WTC11 (cell line): Measurements from ENCODE around the gene SLC25A27. TPM values are rescaled to one million over a fixed set of nuclear protein-coding genes. Genes with fewer than 3 reads are reported as not detected.

ENCODE experiments used
- ATAC-seq: fragments of 200-7000 bp; cut with Tn5 transposase; 2 replicates; pipeline ENCODE4 v1.10.0; 2021; ENCODE audit warnings: mild to moderate bottlenecking, moderate library complexity
- CTCF ChIA-PET: fragments of 300-600 bp; sonication (Branson Sonifier 250); formaldehyde crosslinking; loops from one replicate; lab custom pipeline; 2021; ENCODE audit warnings: antibody characterized with exemption; lab: Charles Lee
- POLR2A ChIA-PET: fragments of 350-600 bp; sonication (Branson Sonifier 250); formaldehyde crosslinking; loops from one replicate; lab custom pipeline; 2021; ENCODE audit warnings: antibody characterized with exemption; lab: Charles Lee
- DNase-seq: peaks from one replicate; pipeline ENCODE4 v3.0.0; 2021; ENCODE audit warnings: low spot score
- H3K27ac Mint-ChIP-seq: 2 replicates; pipeline ENCODE4 v1.8.0; 2021; ENCODE audit warnings: mixed read lengths
- H3K27me3 Mint-ChIP-seq: 2 replicates; pipeline ENCODE4 v1.8.0; 2021; ENCODE audit warnings: low read depth, mild to moderate bottlenecking, moderate library complexity, mixed read lengths
- H3K36me3 Mint-ChIP-seq: 2 replicates; pipeline ENCODE4 v1.8.0; 2021; ENCODE audit warnings: mixed read lengths
- H3K4me1 Mint-ChIP-seq: 2 replicates; pipeline ENCODE4 v1.8.0; 2022; ENCODE audit warnings: mixed read lengths
- H3K4me3 Mint-ChIP-seq: 2 replicates; pipeline ENCODE4 v1.8.0; 2021; ENCODE audit warnings: mild to moderate bottlenecking, moderate library complexity, mixed read lengths
- H3K9me3 Mint-ChIP-seq: 2 replicates; pipeline ENCODE4 v1.8.0; 2021; ENCODE audit warnings: mixed read lengths
- CREM ChIP-seq: sonication (generic); formaldehyde crosslinking; IDR thresholded peaks from 2 replicates; pipeline ENCODE4 v1.8.1; 2022; ENCODE audit warnings: mild to moderate bottlenecking, missing genetic modification reagents, moderate library complexity
- ETV6 ChIP-seq: sonication (generic); formaldehyde crosslinking; IDR thresholded peaks from 2 replicates; pipeline ENCODE4 v1.8.1; 2022; ENCODE audit warnings: mild to moderate bottlenecking, missing genetic modification reagents
- FOXK1 ChIP-seq: sonication (generic); formaldehyde crosslinking; IDR thresholded peaks from 2 replicates; pipeline ENCODE4 v1.8.0; 2022; ENCODE audit warnings: mild to moderate bottlenecking, moderate library complexity, missing genetic modification reagents
- GABPB1 ChIP-seq: sonication (generic); formaldehyde crosslinking; IDR thresholded peaks from 2 replicates; pipeline ENCODE4 v1.8.1; 2023; ENCODE audit warnings: mild to moderate bottlenecking, missing genetic modification reagents
- GRHL2 ChIP-seq: fragments of 250-450 bp; sonication (Bioruptor Pico); IDR thresholded peaks from 2 replicates; pipeline ENCODE4 v1.8.0; 2022; ENCODE audit warnings: mild to moderate bottlenecking, moderate library complexity; ENCODE audit not compliant: insufficient replicate concordance, severe bottlenecking
- GTF2I ChIP-seq: fragments of 250-450 bp; sonication (Bioruptor Pico); conservative IDR thresholded peaks from 2 replicates; pipeline ENCODE4 v1.4.0; 2021; ENCODE audit warnings: mild to moderate bottlenecking
- HMGA2 ChIP-seq: fragments of 250-450 bp; sonication (Bioruptor Pico); IDR thresholded peaks from 2 replicates; pipeline ENCODE4 v1.4.0; 2021; ENCODE audit warnings: mild to moderate bottlenecking, moderate library complexity
- MYBL2 ChIP-seq: sonication (generic); formaldehyde crosslinking; IDR thresholded peaks from 2 replicates; pipeline ENCODE4 v1.8.1; 2023; ENCODE audit warnings: mild to moderate bottlenecking, moderate library complexity, missing genetic modification reagents
- NR2C2 ChIP-seq: sonication (generic); formaldehyde crosslinking; IDR thresholded peaks from 2 replicates; pipeline ENCODE4 v1.8.0; 2022; ENCODE audit warnings: mild to moderate bottlenecking, missing genetic modification reagents
- RELA ChIP-seq: sonication (generic); formaldehyde crosslinking; IDR thresholded peaks from 2 replicates; pipeline ENCODE4 v1.8.1; 2022; ENCODE audit warnings: missing genetic modification reagents, mild to moderate bottlenecking, borderline replicate concordance
- SMAD4 ChIP-seq: sonication (generic); formaldehyde crosslinking; IDR thresholded peaks from 2 replicates; pipeline ENCODE4 v1.8.0; 2022; ENCODE audit warnings: mild to moderate bottlenecking, missing genetic modification reagents
- TEAD1 ChIP-seq: sonication (generic); formaldehyde crosslinking; IDR thresholded peaks from 2 replicates; pipeline ENCODE4 v1.8.0; 2022; ENCODE audit warnings: mild to moderate bottlenecking, missing genetic modification reagents
- ZBTB21 ChIP-seq: sonication (generic); formaldehyde crosslinking; IDR thresholded peaks from 2 replicates; pipeline ENCODE4 v1.8.1; 2023; ENCODE audit warnings: mild to moderate bottlenecking, missing genetic modification reagents, borderline replicate concordance
- ZNF232 ChIP-seq: sonication (generic); formaldehyde crosslinking; IDR thresholded peaks from 2 replicates; pipeline ENCODE4 v1.8.0; 2022; ENCODE audit warnings: mild to moderate bottlenecking, missing genetic modification reagents
- ZNF263 ChIP-seq: sonication (generic); formaldehyde crosslinking; IDR thresholded peaks from 2 replicates; pipeline ENCODE4 v1.8.1; 2022; ENCODE audit warnings: low read depth, mild to moderate bottlenecking, moderate library complexity, missing genetic modification reagents
- ZNF396 ChIP-seq: fragments of 250-450 bp; sonication (Bioruptor Pico); IDR thresholded peaks from 2 replicates; pipeline ENCODE4 v1.8.0; 2021; ENCODE audit warnings: mild to moderate bottlenecking, moderate library complexity, borderline replicate concordance
- total RNA-seq: library from RNA; stranded (reverse); gene quantifications from 3 replicates; pipeline ENCODE4 v1.2.3, GENCODE V29; 2021
- TF ChIP-seq, protein P1 (sequence below): sonication (generic); formaldehyde crosslinking; IDR thresholded peaks from 2 replicates; pipeline ENCODE4 v1.8.1; 2022; ENCODE audit warnings: missing genetic modification reagents, borderline replicate concordance
- TF ChIP-seq, protein P2 (sequence below): fragments of 250-450 bp; sonication (Bioruptor Pico); IDR thresholded peaks from 2 replicates; pipeline ENCODE4 v1.9.0; 2021; ENCODE audit warnings: moderate library complexity, mild to moderate bottlenecking, inconsistent platforms, borderline replicate concordance
- TF ChIP-seq, protein P3 (sequence below): sonication (generic); formaldehyde crosslinking; conservative IDR thresholded peaks from 2 replicates; pipeline ENCODE4 v1.8.1; 2022; ENCODE audit warnings: mild to moderate bottlenecking, missing genetic modification reagents
- TF ChIP-seq, protein P4 (sequence below): fragments of 200-600 bp; IDR thresholded peaks from 2 replicates; pipeline ENCODE4 v1.8.0; 2022; ENCODE audit warnings: antibody characterized with exemption
- TF ChIP-seq, protein P5 (sequence below): sonication (generic); formaldehyde crosslinking; IDR thresholded peaks from 2 replicates; pipeline ENCODE4 v1.8.1; 2023; ENCODE audit warnings: mild to moderate bottlenecking, missing genetic modification reagents, moderate library complexity
- TF ChIP-seq, protein P6 (sequence below): sonication (generic); formaldehyde crosslinking; IDR thresholded peaks from 2 replicates; pipeline ENCODE4 v1.8.1; 2022; ENCODE audit warnings: mild to moderate bottlenecking, missing genetic modification reagents, moderate library complexity, borderline replicate concordance
- TF ChIP-seq, protein P7 (sequence below): sonication (generic); formaldehyde crosslinking; IDR thresholded peaks from 2 replicates; pipeline ENCODE4 v1.8.1; 2022; ENCODE audit warnings: mild to moderate bottlenecking, moderate library complexity, missing genetic modification reagents

The SLC25A27 gene
- total RNA-seq, 1 experiment from 2014 or later = 10.9 TPM

DNA sequence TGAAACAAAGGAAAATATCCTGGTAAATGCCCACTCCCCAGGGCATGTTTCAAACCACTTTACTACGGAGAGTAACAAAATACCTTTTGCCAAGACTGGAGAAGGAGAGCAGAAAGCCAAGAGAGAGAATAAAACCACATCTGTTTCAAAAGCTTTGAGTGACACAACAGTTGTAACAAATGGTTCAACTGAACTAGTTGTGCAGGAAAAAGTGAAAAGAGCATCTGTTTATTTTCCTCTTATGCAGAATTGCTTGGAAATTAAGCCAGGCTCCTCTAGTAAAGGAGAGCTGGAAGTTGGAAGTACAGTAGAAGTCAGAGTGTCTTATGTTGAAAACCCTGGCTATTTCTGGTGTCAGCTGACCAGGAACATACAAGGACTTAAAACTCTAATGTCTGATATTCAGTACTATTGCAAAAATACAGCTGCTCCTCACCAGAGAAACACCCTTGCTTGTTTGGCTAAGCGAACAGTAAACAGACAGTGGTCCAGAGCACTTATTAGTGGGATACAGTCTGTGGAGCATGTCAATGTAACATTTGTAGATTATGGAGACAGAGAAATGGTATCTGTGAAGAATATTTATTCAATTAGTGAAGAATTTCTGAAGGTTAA, 37.5 kb downstream of the SLC25A27 start:
- TF ChIP-seq, protein P1, sequence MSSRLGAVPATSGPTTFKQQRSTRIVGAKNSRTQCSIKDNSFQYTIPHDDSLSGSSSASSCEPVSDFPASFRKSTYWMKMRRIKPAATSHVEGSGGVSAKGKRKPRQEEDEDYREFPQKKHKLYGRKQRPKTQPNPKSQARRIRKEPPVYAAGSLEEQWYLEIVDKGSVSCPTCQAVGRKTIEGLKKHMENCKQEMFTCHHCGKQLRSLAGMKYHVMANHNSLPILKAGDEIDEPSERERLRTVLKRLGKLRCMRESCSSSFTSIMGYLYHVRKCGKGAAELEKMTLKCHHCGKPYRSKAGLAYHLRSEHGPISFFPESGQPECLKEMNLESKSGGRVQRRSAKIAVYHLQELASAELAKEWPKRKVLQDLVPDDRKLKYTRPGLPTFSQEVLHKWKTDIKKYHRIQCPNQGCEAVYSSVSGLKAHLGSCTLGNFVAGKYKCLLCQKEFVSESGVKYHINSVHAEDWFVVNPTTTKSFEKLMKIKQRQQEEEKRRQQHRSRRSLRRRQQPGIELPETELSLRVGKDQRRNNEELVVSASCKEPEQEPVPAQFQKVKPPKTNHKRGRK (CRISPR knock-in tag) = no peak
- TF ChIP-seq, all 79 proteins: peak for 0
- ChIA-PET CTCF (no interaction called here), POLR2A (no interaction called here)
- Mint-ChIP-seq H3K27me3 (no peaks in the 10 kb centered on the region), H3K27ac (no peak overlapping the region), H3K4me1 (no peaks in the 10 kb centered on the region), H3K36me3 (no peaks in the 10 kb centered on the region), H3K4me3 (no peak overlapping the region), H3K9me3 (no peaks in the 10 kb centered on the region)
- DNase-seq (no peak), ATAC-seq (no peak)

DNA sequence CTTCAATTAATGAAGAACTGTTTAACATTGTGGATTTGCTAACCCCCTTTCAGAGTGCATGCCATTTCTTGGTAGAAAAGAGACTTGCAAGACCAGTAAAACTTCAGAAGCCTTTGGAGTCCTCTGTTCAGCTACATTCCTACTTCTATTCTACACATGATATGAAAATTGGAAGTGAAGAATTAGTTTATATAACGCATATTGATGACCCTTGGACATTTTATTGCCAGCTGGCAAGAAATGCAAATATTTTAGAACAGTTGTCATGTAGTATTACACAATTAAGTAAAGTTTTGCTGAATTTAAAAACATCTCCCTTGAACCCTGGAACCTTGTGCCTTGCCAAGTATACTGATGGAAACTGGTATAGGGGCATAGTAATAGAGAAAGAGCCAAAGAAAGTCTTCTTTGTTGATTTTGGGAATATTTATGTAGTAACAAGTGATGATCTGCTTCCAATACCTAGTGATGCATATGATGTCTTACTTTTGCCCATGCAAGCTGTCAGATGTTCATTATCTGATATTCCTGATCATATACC, 38.2 kb downstream of the SLC25A27 start:
- ChIA-PET CTCF (no interaction called here), POLR2A (no interaction called here)
- H3K4me1 Mint-ChIP-seq = no peaks in the 10 kb centered on the region
- ATAC-seq (no peak), DNase-seq (no peak)
- H3K27ac Mint-ChIP-seq = no peak overlapping the region
- TF ChIP-seq SMAD4 (CRISPR knock-in tag) (no peak), ZNF232 (CRISPR knock-in tag) (no peak), ZNF396 (no peak), ZBTB21 (CRISPR knock-in tag) (no peak), FOXK1 (no peak), RELA (CRISPR knock-in tag) (no peak), GABPB1 (CRISPR knock-in tag) (no peak), GRHL2 (no peak), ZNF263 (no peak)
- TF ChIP-seq, protein P2, sequence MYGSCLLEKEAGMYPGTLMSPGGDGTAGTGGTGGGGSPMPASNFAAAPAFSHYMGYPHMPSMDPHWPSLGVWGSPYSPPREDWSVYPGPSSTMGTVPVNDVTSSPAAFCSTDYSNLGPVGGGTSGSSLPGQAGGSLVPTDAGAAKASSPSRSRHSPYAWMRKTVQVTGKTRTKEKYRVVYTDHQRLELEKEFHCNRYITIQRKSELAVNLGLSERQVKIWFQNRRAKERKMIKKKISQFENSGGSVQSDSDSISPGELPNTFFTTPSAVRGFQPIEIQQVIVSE = no peak
- TF ChIP-seq, protein P3, sequence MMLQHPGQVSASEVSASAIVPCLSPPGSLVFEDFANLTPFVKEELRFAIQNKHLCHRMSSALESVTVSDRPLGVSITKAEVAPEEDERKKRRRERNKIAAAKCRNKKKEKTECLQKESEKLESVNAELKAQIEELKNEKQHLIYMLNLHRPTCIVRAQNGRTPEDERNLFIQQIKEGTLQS (CRISPR knock-in tag) = no peak
- TF ChIP-seq, protein P4, sequence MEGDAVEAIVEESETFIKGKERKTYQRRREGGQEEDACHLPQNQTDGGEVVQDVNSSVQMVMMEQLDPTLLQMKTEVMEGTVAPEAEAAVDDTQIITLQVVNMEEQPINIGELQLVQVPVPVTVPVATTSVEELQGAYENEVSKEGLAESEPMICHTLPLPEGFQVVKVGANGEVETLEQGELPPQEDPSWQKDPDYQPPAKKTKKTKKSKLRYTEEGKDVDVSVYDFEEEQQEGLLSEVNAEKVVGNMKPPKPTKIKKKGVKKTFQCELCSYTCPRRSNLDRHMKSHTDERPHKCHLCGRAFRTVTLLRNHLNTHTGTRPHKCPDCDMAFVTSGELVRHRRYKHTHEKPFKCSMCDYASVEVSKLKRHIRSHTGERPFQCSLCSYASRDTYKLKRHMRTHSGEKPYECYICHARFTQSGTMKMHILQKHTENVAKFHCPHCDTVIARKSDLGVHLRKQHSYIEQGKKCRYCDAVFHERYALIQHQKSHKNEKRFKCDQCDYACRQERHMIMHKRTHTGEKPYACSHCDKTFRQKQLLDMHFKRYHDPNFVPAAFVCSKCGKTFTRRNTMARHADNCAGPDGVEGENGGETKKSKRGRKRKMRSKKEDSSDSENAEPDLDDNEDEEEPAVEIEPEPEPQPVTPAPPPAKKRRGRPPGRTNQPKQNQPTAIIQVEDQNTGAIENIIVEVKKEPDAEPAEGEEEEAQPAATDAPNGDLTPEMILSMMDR = no peak
- TF ChIP-seq, protein P5, sequence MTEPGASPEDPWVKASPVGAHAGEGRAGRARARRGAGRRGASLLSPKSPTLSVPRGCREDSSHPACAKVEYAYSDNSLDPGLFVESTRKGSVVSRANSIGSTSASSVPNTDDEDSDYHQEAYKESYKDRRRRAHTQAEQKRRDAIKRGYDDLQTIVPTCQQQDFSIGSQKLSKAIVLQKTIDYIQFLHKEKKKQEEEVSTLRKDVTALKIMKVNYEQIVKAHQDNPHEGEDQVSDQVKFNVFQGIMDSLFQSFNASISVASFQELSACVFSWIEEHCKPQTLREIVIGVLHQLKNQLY = no peak
- H3K27me3 Mint-ChIP-seq = no peaks in the 10 kb centered on the region
- no peaks in the 10 kb centered on the region for H3K9me3 Mint-ChIP-seq
- H3K4me3 Mint-ChIP-seq = no peak overlapping the region
- no peaks in the 10 kb centered on the region for H3K36me3 Mint-ChIP-seq

DNA sequence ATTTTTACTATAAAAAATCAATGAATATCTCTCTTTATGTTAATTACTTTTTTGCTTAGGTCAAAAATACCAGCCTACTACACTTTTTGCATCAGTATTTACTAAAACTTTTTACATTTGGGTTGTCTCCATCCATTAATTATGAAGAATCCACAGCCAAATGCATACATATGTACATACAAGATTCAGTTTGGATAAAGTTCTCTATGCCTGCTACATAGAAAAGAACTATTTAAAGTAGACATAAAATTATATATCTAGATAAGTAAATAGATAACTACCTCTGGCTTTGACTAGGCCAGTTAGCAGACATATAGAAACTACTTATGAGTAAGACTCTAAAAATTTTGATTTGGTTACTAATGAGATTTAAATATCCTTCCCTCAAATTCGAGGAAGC, 47.2 kb downstream of the SLC25A27 start:
- no peak overlapping the region for H3K4me3 Mint-ChIP-seq
- no peaks in the 10 kb centered on the region for H3K27me3 Mint-ChIP-seq
- no peak overlapping the region for H3K27ac Mint-ChIP-seq
- no peaks in the 10 kb centered on the region for H3K9me3 Mint-ChIP-seq
- no peak for ATAC-seq
- H3K4me1 Mint-ChIP-seq = no peaks in the 10 kb centered on the region
- DNase-seq = no peak
- POLR2A ChIA-PET = interaction anchor here (0.6 kb wide), 1 partner anchor 231 kb away, joined by 5 read pairs; no protein-coding TSS in a partner anchor
- CTCF ChIA-PET = interaction anchor here (0.7 to 0.8 kb wide), 2 partner anchors 16 to 44 kb away, joined by 3 to 5 read pairs; no protein-coding TSS in a partner anchor
- H3K36me3 Mint-ChIP-seq = no peaks in the 10 kb centered on the region
- TF ChIP-seq CREM (CRISPR knock-in tag) (no peak), ZNF396 (no peak), GTF2I (no peak), TEAD1 (CRISPR knock-in tag) (no peak), ETV6 (CRISPR knock-in tag) (no peak), NR2C2 (CRISPR knock-in tag) (no peak), HMGA2 (no peak), MYBL2 (CRISPR knock-in tag) (no peak)
- TF ChIP-seq, protein P5 = no peak
- TF ChIP-seq, protein P6, sequence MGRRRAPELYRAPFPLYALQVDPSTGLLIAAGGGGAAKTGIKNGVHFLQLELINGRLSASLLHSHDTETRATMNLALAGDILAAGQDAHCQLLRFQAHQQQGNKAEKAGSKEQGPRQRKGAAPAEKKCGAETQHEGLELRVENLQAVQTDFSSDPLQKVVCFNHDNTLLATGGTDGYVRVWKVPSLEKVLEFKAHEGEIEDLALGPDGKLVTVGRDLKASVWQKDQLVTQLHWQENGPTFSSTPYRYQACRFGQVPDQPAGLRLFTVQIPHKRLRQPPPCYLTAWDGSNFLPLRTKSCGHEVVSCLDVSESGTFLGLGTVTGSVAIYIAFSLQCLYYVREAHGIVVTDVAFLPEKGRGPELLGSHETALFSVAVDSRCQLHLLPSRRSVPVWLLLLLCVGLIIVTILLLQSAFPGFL (CRISPR knock-in tag) = no peak
- TF ChIP-seq, protein P7, sequence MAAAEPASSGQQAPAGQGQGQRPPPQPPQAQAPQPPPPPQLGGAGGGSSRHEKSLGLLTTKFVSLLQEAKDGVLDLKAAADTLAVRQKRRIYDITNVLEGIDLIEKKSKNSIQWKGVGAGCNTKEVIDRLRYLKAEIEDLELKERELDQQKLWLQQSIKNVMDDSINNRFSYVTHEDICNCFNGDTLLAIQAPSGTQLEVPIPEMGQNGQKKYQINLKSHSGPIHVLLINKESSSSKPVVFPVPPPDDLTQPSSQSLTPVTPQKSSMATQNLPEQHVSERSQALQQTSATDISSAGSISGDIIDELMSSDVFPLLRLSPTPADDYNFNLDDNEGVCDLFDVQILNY (CRISPR knock-in tag) = no peak
